ENCODE data around the gene ABHD4. TPM values are rescaled to one million over a fixed set of nuclear protein-coding genes. Genes with fewer than 3 reads are reported as not detected.
A peak's percentile ranks its signal among the peaks of the same experiment; 100 is the strongest.
"Not testable (repeated sequence)": the region's sequence is repeated elsewhere in the genome, so short reads cannot be mapped to it uniquely, and the experiment has no call there.

ABHD4 gene
- total RNA-seq, 2 donors from 2014 or later: 13.8 to 26.5 TPM

GRCh38 chr14:22573804-22574203 lies 24.3 kb upstream of the ABHD4 start:
- H3K27ac Mint-ChIP-seq: peak overlapping the region; percentile 67 to 81
- peak in 1 of 2 donors; percentile 44 for ATAC-seq

GRCh38 chr14:22577334-22577908 lies 20.7 kb upstream of the ABHD4 start:
- H3K9me3 Mint-ChIP-seq: no peaks in the 10 kb centered on the region
- H3K27ac Mint-ChIP-seq: peak overlapping the region; percentile 36 to 81
- ATAC-seq (peak; percentile 33 to 60), DNase-seq (ENCODE audit: low spot score in 2 of 2) (no peak)
- H3K36me3 Mint-ChIP-seq: peaks cover 13 to 45% of the 10 kb centered on the region in 2 donors

More at GRCh38 chr14:22573804-22574203, 24.3 kb upstream of the ABHD4 start:
- Mint-ChIP-seq H3K9me3 (no peaks in the 10 kb centered on the region), H3K36me3 (peaks cover 20 to 46% of the 10 kb centered on the region in 2 donors)
- DNase-seq (ENCODE audit: low spot score in 2 of 2): no peak

GRCh38 chr14:22579236-22579635 lies 18.9 kb upstream of the ABHD4 start:
- ATAC-seq (no peak), DNase-seq (ENCODE audit: low spot score in 2 of 2) (no peak)
- Mint-ChIP-seq H3K9me3 (no peaks in the 10 kb centered on the region), H3K36me3 (peaks cover 20 to 42% of the 10 kb centered on the region in 2 donors), H3K27ac (peak overlapping the region; percentile 4 to 93)

- peak overlapping the region in 1 of 2 donors; percentile 75 for H3K27ac Mint-ChIP-seq
- H3K9me3 Mint-ChIP-seq: no peaks in the 10 kb centered on the region
- DNase-seq (ENCODE audit: low spot score in 2 of 2): no peak
- H3K36me3 Mint-ChIP-seq: peaks cover 16 to 39% of the 10 kb centered on the region in 2 donors
- ATAC-seq: no peak
These were observed 18.2 kb upstream of the ABHD4 start for GRCh38 chr14:22579881-22580280.

- DNase-seq (ENCODE audit: low spot score in 2 of 2): no peak
- Mint-ChIP-seq H3K9me3 (no peaks in the 10 kb centered on the region), H3K27ac (no peak overlapping the region), H3K36me3 (peaks cover 19 to 42% of the 10 kb centered on the region in 2 donors)
- ATAC-seq: no peak
These were observed 17.5 kb upstream of the ABHD4 start for GRCh38 chr14:22580625-22581024.

GRCh38 chr14:22583994-22584393 lies 14.1 kb upstream of the ABHD4 start:
- no peaks in the 10 kb centered on the region for H3K9me3 Mint-ChIP-seq
- H3K36me3 Mint-ChIP-seq: peaks cover 34 to 49% of the 10 kb centered on the region in 2 donors
- DNase-seq (ENCODE audit: low spot score in 2 of 2) (no peak), ATAC-seq (peak; percentile 18 to 24)
- peak overlapping the region; percentile 31 to 100 for H3K27ac Mint-ChIP-seq

GRCh38 chr14:22587247-22587646 lies 10.9 kb upstream of the ABHD4 start:
- ATAC-seq: no peak
- Mint-ChIP-seq H3K27ac (peak overlapping the region; percentile 98 to 100), H3K36me3 (peaks cover 34 to 35% of the 10 kb centered on the region in 2 donors), H3K9me3 (no peaks in the 10 kb centered on the region)
- no peak for DNase-seq (ENCODE audit: low spot score in 2 of 2)

- not testable (repeated sequence) for DNase-seq (ENCODE audit: low spot score in 2 of 2); H3K9me3 Mint-ChIP-seq
- peak overlapping the region; percentile 98 to 100 for H3K27ac Mint-ChIP-seq
- ATAC-seq: peak in 1 of 2 donors; percentile 4
- H3K36me3 Mint-ChIP-seq: peaks cover 30 to 35% of the 10 kb centered on the region in 2 donors
These were observed 10.2 kb upstream of the ABHD4 start for GRCh38 chr14:22587677-22588422.

- H3K9me3 Mint-ChIP-seq: no peaks in the 10 kb centered on the region
- peak in 1 of 2 donors; percentile 27 for DNase-seq (ENCODE audit: low spot score in 2 of 2)
- peak; percentile 34 to 42 for ATAC-seq
- H3K27ac Mint-ChIP-seq: peak overlapping the region; percentile 98 to 100
- peaks cover 23 to 30% of the 10 kb centered on the region in 2 donors for H3K36me3 Mint-ChIP-seq
These were observed 9.5 kb upstream of the ABHD4 start for GRCh38 chr14:22588526-22589095.

GRCh38 chr14:22589096-22589839 lies 8.8 kb upstream of the ABHD4 start, which contains the start of gene DAD1:
DAD1 (minus strand) TSS chr14:22589224; CDS start chr14:22589157, 67 bp downstream.
- no peaks in the 10 kb centered on the region for H3K9me3 Mint-ChIP-seq
- DNase-seq (ENCODE audit: low spot score in 2 of 2): peak; percentile 100
- ATAC-seq: peak; percentile 90
- H3K27ac Mint-ChIP-seq: peak within 1 kb of the TSS; percentile 98 to 100
- peaks cover 21 to 23% of the 10 kb centered on the region in 2 donors for H3K36me3 Mint-ChIP-seq

- Mint-ChIP-seq H3K9me3 (no peaks in the 10 kb centered on the region), H3K36me3 (peaks cover under 1 to 1% of the 10 kb centered on the region in 2 donors), H3K27ac (peak overlapping the region in 1 of 2 donors; percentile 44)
- no peak for ATAC-seq
- DNase-seq (ENCODE audit: low spot score in 2 of 2): no peak
These were observed 4.9 kb upstream of the ABHD4 start for GRCh38 chr14:22593189-22593588.

GRCh38 chr14:22593601-22594000 lies 4.5 kb upstream of the ABHD4 start:
- no peaks in the 10 kb centered on the region for H3K9me3 Mint-ChIP-seq
- H3K27ac Mint-ChIP-seq: no peak overlapping the region
- H3K36me3 Mint-ChIP-seq: peaks cover 4 to 5% of the 10 kb centered on the region in 2 donors
- DNase-seq (ENCODE audit: low spot score in 2 of 2): no peak
- no peak for ATAC-seq

GRCh38 chr14:22594156-22594716 lies 3.9 kb upstream of the ABHD4 start:
- no peak for ATAC-seq

GRCh38 chr14:22596354-22596879 lies 1.7 kb upstream of the ABHD4 start:
- ATAC-seq (no peak), DNase-seq (ENCODE audit: low spot score in 2 of 2) (no peak)
- Mint-ChIP-seq H3K27ac (no peak overlapping the region), H3K36me3 (peaks cover 8 to 15% of the 10 kb centered on the region in 2 donors), H3K9me3 (no peaks in the 10 kb centered on the region)

More at GRCh38 chr14:22594156-22594716, 3.9 kb upstream of the ABHD4 start:
- Mint-ChIP-seq H3K36me3 (peaks cover 8 to 12% of the 10 kb centered on the region in 2 donors), H3K27ac (no peak overlapping the region), H3K9me3 (no peaks in the 10 kb centered on the region)
- no peak for DNase-seq (ENCODE audit: low spot score in 2 of 2)

- Mint-ChIP-seq H3K9me3 (no peaks in the 10 kb centered on the region), H3K27ac (peak overlapping the region in 1 of 2 donors; percentile 86), H3K36me3 (peaks cover 8 to 22% of the 10 kb centered on the region in 2 donors)
- DNase-seq (ENCODE audit: low spot score in 2 of 2) (no peak), ATAC-seq (no peak)
These were observed 835 bp upstream of the ABHD4 start for GRCh38 chr14:22597265-22597664.

GRCh38 chr14:22597771-22598098 lies 365 bp upstream of the ABHD4 start:
- ATAC-seq: no peak
- Mint-ChIP-seq H3K9me3 (no peaks in the 10 kb centered on the region), H3K36me3 (peaks cover 8 to 27% of the 10 kb centered on the region in 2 donors), H3K27ac (peak overlapping the region; percentile 10 to 86)
- DNase-seq (ENCODE audit: low spot score in 2 of 2): no peak

Measured in activated naive CD4-positive, alpha-beta T cell treated with anti-CD3 and anti-CD28 coated beads, Interleukin-2, amount 50 U/mL, for 72 hours (primary cell).